ENCODE results near the gene C2CD2L.
"Not testable (repeated sequence)": the region's sequence is repeated elsewhere in the genome, so short reads cannot be mapped to it uniquely, and the experiment has no call there.

The C2CD2L gene

DNA sequence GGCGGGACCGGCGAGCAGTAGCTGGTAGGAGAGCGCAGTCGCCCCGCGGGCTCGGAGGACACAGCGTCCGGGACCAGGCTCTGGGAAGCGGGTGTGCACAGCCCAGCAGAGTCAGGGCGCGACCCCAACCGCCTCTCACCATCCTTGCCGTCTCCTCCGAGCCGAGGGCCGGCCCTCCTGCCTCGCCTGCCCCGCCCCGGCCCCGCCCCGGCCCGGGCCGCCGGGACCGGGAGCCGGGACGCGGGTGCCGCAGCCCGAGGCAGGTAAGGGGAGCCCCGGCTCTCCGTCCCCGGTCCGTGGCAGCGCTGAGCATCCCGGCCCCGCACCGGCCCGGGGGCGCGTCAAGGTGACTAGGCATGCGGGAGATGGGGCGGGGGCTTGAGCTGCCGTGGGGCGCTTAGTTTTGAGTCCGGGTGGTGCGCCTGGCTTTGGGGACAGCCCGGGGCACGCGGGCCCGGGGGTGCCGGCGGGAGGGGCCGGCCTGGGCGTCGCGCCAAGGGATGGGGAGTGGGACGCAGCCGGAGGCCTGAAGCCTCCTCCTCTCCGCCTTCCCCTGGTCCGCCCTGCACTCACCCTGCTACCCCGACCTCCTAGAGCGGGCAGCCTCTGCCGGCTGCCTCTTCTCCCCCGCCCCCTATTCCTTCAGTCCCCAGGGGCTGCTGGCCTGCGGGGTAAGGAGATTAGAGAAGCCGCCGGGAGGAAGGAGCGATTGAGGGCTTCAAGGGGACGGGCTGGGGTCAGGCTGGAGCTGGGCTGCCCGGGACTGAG, 42.1 kb downstream of the C2CD2L start, which contains the start of gene ABCG4:
Gene ABCG4 (plus strand): TSS at position 35 of the 768 bp plus-strand sequence. CDS start 914 bp downstream, outside the sequence.
- DNase-seq (ENCODE audit: insufficient read length, low spot score) = no peak
- FAIRE-seq = peak; percentile 60

- DNase-seq (ENCODE audit: insufficient read length, low spot score) (no peak), FAIRE-seq (no peak)
These were observed 42.7 kb downstream of the C2CD2L start for GRCh38 chr11:119149786-119150275.

- FAIRE-seq (no peak), DNase-seq (ENCODE audit: insufficient read length, low spot score) (no peak)
These were observed 44.9 kb downstream of the C2CD2L start for GRCh38 chr11:119152043-119152442.

DNA sequence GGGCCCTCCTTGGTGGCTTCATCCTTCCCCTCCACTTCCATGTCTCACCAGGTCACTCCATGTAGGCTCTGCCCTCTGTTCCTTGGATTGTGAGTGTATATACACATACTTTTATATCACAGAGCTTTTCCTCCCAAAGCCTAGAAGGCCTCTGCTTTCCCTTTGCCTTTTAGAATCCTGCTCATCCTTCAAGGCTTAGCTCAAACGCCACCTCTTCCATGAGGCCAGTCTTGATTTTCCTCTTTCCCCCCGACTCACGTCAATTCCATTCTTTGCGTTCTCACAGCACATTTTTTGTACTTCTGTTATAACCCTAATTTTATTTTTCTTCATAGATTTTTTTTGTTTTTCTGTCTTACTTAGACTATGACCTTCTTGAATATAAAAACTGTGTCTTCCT, 45.5 kb downstream of the C2CD2L start:
- FAIRE-seq (no peak), DNase-seq (ENCODE audit: insufficient read length, low spot score) (no peak)

DNA sequence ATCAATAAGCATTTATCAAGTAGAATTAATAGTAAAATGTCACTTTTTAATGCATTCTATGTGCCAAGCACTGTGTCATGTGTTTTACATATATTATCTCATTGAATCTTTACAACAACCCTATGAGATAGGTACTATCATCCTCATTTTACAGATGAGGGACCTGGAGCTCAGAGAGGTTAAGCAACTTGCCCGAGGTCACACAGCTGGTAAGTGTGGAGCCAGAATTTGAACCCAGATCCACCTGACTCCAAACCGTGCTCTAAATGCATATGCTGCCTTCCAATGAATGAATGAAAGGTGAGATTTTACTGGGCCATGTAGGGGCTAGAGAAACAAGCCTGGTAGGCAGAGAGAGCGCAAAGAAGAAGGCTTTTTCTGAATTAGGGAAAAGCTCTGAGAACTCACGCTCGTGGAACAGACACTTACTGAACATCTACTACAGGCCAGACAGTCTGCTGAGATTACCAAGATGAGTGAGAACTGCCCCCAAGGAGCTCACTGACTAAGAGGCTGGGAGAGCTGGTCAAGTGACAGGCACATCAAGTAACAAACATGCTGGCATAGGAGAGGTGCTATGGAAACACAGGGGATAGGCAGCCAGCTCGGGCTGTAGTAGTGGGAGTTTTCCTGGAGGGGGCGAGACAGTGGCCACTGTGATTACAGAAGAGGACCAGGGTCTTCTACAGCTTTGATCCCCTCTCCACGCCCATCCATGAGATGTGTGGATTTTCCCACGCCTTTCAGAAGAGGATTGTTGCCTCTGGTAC, 46.1 kb downstream of the C2CD2L start:
- FAIRE-seq (no peak), DNase-seq (ENCODE audit: insufficient read length, low spot score) (no peak)

- FAIRE-seq (peak; percentile 33), DNase-seq (ENCODE audit: insufficient read length, low spot score) (no peak)
These were observed 47.0 kb downstream of the C2CD2L start for GRCh38 chr11:119154178-119154577.

DNA sequence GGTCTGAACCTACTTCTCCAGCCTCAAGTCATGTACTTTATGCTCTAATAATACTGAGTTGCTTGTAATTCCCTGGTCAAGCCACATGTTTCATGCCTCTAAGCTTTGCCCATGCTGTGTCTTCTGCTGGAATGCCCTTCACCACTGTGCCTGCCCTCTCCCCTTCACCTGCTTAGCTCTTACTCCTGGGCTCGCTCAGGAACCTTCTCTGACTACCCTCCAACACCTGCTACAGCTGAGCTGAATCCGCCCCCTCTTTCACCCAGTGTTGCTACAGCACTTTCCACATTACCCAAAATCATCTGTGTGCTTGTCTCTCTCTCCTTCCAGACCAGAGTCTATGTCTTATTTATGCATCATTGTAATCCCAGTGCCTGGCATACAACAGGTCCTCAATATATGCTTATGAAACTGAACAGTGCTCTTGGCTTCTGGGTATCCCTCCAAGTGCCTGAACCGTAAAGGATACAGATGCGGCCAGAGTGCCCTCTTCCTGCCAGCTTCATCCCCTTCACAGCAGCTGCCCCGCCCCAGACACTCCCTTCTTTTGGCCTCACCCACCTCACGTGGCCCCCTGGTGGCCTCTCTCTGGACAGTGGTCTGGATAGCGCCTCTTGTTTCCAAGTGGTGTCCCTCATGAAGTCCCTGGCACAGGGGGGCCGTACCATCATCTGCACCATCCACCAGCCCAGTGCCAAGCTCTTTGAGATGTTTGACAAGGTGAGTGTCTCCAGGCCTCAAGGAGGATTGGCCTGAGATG, 48.8 kb downstream of the C2CD2L start:
- FAIRE-seq (peak; percentile 26), DNase-seq (ENCODE audit: insufficient read length, low spot score) (peak; percentile 46)

DNA sequence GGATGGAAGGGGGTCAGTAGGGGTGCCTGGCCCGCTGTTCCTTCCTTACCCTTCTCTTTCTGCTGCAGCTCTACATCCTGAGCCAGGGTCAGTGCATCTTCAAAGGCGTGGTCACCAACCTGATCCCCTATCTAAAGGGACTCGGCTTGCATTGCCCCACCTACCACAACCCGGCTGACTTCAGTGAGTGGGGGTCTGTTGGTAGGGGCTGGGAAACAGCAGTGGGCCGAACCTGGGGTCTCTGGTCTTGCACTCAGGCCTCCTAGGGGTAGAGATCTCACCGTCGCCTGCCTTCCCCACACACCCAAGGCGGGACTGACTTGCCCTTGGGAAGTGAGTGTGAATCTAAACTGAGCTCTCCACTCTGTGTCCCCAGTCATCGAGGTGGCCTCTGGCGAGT, 49.4 kb downstream of the C2CD2L start:
- no peak for DNase-seq (ENCODE audit: insufficient read length, low spot score)

GRCh38 chr11:119157063-119157462, 49.9 kb downstream of the C2CD2L start:
- DNase-seq (ENCODE audit: insufficient read length, low spot score) (no peak), FAIRE-seq (no peak)

More for the DNA sequence above, 49.4 kb downstream of the C2CD2L start:
- no peak for FAIRE-seq

DNA sequence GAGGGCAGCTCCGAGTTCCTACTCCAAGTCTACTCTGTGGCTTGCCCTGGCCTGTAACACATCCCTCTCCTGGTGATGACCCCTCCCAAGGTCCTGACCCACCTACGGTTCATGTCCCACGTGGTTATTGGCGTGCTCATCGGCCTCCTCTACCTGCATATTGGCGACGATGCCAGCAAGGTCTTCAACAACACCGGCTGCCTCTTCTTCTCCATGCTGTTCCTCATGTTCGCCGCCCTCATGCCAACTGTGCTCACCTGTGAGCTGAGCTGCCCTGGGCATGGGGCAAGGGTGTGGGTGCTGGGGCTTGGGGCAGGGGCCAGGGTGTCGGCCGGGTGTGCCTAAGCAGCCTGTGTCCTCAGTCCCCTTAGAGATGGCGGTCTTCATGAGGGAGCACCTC, 51.3 kb downstream of the C2CD2L start:
- DNase-seq (ENCODE audit: insufficient read length, low spot score) (no peak), FAIRE-seq (peak; percentile 26)

DNA sequence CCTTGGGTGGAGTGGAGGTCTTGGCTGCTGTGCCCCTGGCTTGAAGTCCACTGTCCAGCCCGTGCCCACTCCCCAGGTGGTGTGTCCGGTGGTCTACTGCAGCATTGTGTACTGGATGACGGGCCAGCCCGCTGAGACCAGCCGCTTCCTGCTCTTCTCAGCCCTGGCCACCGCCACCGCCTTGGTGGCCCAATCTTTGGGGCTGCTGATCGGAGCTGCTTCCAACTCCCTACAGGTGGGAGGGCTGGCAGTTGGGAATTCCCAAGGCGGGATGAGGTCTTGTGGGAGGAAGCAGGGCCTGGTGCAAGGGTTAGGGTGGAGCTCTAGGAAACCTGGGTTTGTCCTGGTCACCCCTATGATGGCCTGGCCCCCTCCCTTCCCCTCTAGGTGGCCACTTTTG, 53.0 kb downstream of the C2CD2L start:
- no peak for FAIRE-seq
- no peak for DNase-seq (ENCODE audit: insufficient read length, low spot score)

- DNase-seq (ENCODE audit: insufficient read length, low spot score) (no peak), FAIRE-seq (peak; percentile 16)
These were observed 54.7 kb downstream of the C2CD2L start for GRCh38 chr11:119161871-119162270.

DNA sequence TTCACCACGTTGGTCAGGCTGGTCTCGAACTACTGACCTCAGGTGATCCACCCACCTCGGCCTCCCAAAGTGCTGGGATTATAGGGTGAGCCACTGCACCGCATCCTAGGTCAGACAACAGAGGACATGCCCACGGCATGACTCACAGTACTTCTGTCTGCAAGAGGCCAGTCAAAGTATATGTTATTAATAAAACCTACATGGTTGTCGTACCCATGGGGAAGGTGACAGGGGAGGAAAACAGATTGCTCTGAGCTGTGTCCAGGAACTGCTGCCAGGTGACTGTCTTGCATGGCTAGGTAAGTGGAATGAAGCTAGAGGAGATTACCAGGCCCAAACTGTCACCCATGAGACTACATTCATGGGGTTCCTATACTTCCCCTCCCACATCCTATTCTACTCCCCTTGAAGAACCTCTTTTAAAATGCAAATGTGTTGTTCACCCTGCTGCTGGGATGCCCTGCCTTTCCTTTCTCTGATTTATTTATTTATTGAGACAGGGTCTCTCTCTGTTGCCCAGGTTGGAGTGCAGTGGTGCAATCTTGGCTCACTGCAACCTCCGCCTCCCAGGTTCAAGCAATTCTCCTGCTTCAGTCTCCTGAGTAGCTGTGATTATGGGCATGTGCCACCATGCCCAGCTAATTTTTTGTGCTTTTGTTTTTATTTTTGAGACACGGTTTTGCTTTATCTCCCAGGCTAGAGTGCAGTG, 59.4 kb downstream of the C2CD2L start:
- FAIRE-seq (no peak), DNase-seq (ENCODE audit: insufficient read length, low spot score) (peak; percentile 72)

- not testable (repeated sequence) for FAIRE-seq
These were observed 59.9 kb downstream of the C2CD2L start for GRCh38 chr11:119167077-119167458.

GRCh38 chr11:119167933-119168332, 60.8 kb downstream of the C2CD2L start:
- DNase-seq (ENCODE audit: insufficient read length, low spot score) (no peak), FAIRE-seq (no peak)

More at GRCh38 chr11:119167077-119167458, 59.9 kb downstream of the C2CD2L start:
- not testable (repeated sequence) for DNase-seq (ENCODE audit: insufficient read length, low spot score)

Measured in HTR-8/SVneo (cell line).